ENCODE data around the gene CMC1. TPM values are rescaled to one million over a fixed set of nuclear protein-coding genes. Genes with fewer than 3 reads are reported as not detected.

CMC1 gene
- total RNA-seq, 1 donor from 2014 or later, result 21.6 TPM

DNA sequence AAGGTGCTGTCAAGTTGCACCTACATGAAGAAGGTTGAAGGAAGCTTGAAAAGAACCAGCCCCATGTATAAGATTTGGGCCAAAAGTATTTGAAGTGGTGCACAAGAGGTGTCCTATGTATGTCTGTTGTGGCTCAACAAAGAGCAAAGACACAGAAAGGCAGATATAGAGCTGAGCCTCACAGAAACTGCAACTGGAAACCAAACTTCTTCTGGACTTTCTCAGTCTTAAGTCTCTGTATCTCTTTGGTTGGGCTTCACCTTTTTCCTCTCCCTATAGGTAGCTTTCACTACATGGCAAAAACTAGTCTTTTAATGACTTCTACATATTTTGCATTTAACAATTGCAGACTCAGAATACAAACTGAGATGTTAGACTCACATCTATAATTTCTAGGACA lies 8.8 kb upstream of the CMC1 start:
- no peaks in the 10 kb centered on the region for H3K27me3 ChIP-seq
- intact Hi-C loops (cut with DNase I), result no loop called here
- H3K36me3 ChIP-seq, result no peaks in the 10 kb centered on the region
- TF ChIP-seq POLR2A (IDR thresholded peaks at IDR 0.05), result no peak
- TF ChIP-seq POLR2AphosphoS5 (IDR thresholded peaks at IDR 0.05; ENCODE audit: insufficient read depth in 1 of 2, low read depth in 1 of 2), result no peak
- TF ChIP-seq CTCF (IDR thresholded peaks at IDR 0.05), result no peak
- H3K4me3 ChIP-seq, result no peak overlapping the region
- H3K9me3 ChIP-seq, result no peaks in the 10 kb centered on the region
- no peak overlapping the region for H3K27ac ChIP-seq
- no peaks in the 10 kb centered on the region for H3K4me1 ChIP-seq
- DNase-seq (ENCODE audit: extremely low spot score in 2 of 2), result no peak

DNA sequence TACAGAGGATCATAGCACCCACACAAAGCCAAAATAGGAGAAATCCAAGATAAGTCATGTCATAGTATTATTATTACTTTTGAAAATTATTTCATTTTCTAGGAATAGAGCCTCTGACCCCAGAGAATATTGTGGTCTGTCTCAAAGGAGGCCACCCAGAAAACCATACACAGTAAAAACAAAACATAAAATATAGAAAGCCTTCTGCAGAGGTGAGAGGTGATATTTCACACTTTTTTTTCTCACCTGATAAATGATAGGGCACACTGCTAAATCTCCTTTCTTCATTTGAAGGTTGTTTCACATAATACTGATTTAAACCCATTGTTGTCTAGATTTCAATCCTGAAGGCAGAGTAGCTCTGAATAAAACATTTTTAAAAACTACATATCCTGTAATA lies 7.0 kb upstream of the CMC1 start:
- Histone ChIP-seq H3K36me3 (no peaks in the 10 kb centered on the region), H3K27me3 (no peaks in the 10 kb centered on the region), H3K27ac (no peak overlapping the region), H3K4me3 (no peak overlapping the region), H3K9me3 (no peaks in the 10 kb centered on the region), H3K4me1 (no peaks in the 10 kb centered on the region)
- intact Hi-C loops (cut with DNase I), result no loop called here
- no peak for DNase-seq (ENCODE audit: extremely low spot score in 2 of 2)
- TF ChIP-seq POLR2AphosphoS5 (IDR thresholded peaks at IDR 0.05; ENCODE audit: insufficient read depth in 1 of 2, low read depth in 1 of 2) (no peak), CTCF (IDR thresholded peaks at IDR 0.05) (no peak), POLR2A (IDR thresholded peaks at IDR 0.05) (no peak)

DNA sequence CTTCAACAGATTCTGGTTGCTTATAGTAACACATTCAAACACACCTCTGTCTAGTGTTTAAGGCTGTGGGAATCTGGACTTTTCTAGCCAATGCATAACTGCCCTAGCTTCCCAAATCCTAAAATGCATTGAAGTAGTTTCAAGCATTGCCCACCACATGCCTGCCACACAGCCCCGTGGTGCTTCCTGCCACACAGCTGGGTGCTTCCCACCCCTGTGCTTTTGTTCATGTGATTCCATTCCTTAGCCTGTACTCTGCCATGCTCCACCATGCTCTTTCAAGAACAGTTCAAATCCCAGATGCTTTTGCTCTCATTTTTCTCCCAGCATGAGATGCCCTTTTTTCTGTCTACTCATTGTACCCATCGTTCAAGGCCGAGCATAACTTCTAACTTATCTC lies 2.3 kb upstream of the CMC1 start:
- Histone ChIP-seq H3K36me3 (no peaks in the 10 kb centered on the region), H3K27me3 (no peaks in the 10 kb centered on the region), H3K9me3 (no peaks in the 10 kb centered on the region), H3K27ac (no peak overlapping the region), H3K4me3 (no peak overlapping the region), H3K4me1 (peaks cover 20% of the 10 kb centered on the region)
- TF ChIP-seq POLR2AphosphoS5 (IDR thresholded peaks at IDR 0.05; ENCODE audit: insufficient read depth in 1 of 2, low read depth in 1 of 2), result no peak
- TF ChIP-seq CTCF (IDR thresholded peaks at IDR 0.05), result no peak
- TF ChIP-seq POLR2A (IDR thresholded peaks at IDR 0.05), result no peak
- DNase-seq (ENCODE audit: extremely low spot score in 2 of 2), result no peak
- intact Hi-C loops (cut with DNase I), result no loop called here

GRCh38 chr3:28240441-28240840 lies 978 bp upstream of the CMC1 start:
- H3K27me3 ChIP-seq, result no peaks in the 10 kb centered on the region
- H3K9me3 ChIP-seq, result no peaks in the 10 kb centered on the region
- no peaks in the 10 kb centered on the region for H3K36me3 ChIP-seq
- no peak for DNase-seq (ENCODE audit: extremely low spot score in 2 of 2)
- no peak for TF ChIP-seq POLR2A (IDR thresholded peaks at IDR 0.05)
- no peak for TF ChIP-seq POLR2AphosphoS5 (IDR thresholded peaks at IDR 0.05; ENCODE audit: insufficient read depth in 1 of 2, low read depth in 1 of 2)
- TF ChIP-seq CTCF (IDR thresholded peaks at IDR 0.05), result no peak
- H3K27ac ChIP-seq, result no peak overlapping the region
- H3K4me1 ChIP-seq, result peaks cover 20% of the 10 kb centered on the region
- intact Hi-C loops (cut with DNase I), result no loop called here
- H3K4me3 ChIP-seq, result peak overlapping the region; percentile 91 to 98

- no peaks in the 10 kb centered on the region for H3K9me3 ChIP-seq
- TF ChIP-seq CTCF (IDR thresholded peaks at IDR 0.05) (no peak), POLR2A (IDR thresholded peaks at IDR 0.05) (no peak), POLR2AphosphoS5 (IDR thresholded peaks at IDR 0.05; ENCODE audit: insufficient read depth in 1 of 2, low read depth in 1 of 2) (no peak)
- intact Hi-C loops (cut with DNase I), result no loop called here
- peak overlapping the region; percentile 91 to 98 for H3K4me3 ChIP-seq
- H3K27me3 ChIP-seq, result no peaks in the 10 kb centered on the region
- H3K36me3 ChIP-seq, result no peaks in the 10 kb centered on the region
- no peak overlapping the region for H3K27ac ChIP-seq
- DNase-seq (ENCODE audit: extremely low spot score in 2 of 2), result no peak
- peaks cover 20% of the 10 kb centered on the region for H3K4me1 ChIP-seq
These were observed 1.1 kb downstream of the CMC1 start for GRCh38 chr3:28242519-28242918.

Data from vagina (tissue), 2 donors.